ENCODE results near the gene HOXC12.
A peak's percentile ranks its signal among the peaks of the same experiment; 100 is the strongest.

The HOXC12 gene

GRCh38 chr12:53954694-53955035 is at the start of gene HOXC12:
TSS of gene HOXC12 (plus strand) at chr12:53954903. CDS start at chr12:53954930, 27 bp downstream.
- FAIRE-seq (no peak), DNase-seq (ENCODE audit: low spot score) (no peak)

- FAIRE-seq (no peak), DNase-seq (ENCODE audit: low spot score) (no peak)
Measured at GRCh38 chr12:53907103-53907502, 47.6 kb upstream of the HOXC12 start.

GRCh38 chr12:53916788-53917655 is 37.7 kb upstream of the HOXC12 start:
- DNase-seq (ENCODE audit: low spot score) (no peak), FAIRE-seq (no peak)

GRCh38 chr12:53924521-53925405 is 29.9 kb upstream of the HOXC12 start:
- DNase-seq (ENCODE audit: low spot score) (no peak), FAIRE-seq (no peak)

GRCh38 chr12:53927220-53928029 is 27.3 kb upstream of the HOXC12 start:
- FAIRE-seq (no peak), DNase-seq (ENCODE audit: low spot score) (no peak)

GRCh38 chr12:53928054-53928835 is 26.5 kb upstream of the HOXC12 start:
- FAIRE-seq (no peak), DNase-seq (ENCODE audit: low spot score) (peak; percentile 42)

- DNase-seq (ENCODE audit: low spot score), result no peak
- no peak for FAIRE-seq
Measured at GRCh38 chr12:53929527-53929926, 25.2 kb upstream of the HOXC12 start.

GRCh38 chr12:53930591-53931255 is 24.0 kb upstream of the HOXC12 start:
- DNase-seq (ENCODE audit: low spot score) (no peak), FAIRE-seq (no peak)

GRCh38 chr12:53931844-53932581 is 22.7 kb upstream of the HOXC12 start:
- FAIRE-seq (no peak), DNase-seq (ENCODE audit: low spot score) (no peak)

GRCh38 chr12:53932915-53933314 is 21.8 kb upstream of the HOXC12 start:
- no peak for FAIRE-seq

GRCh38 chr12:53935383-53936341 is 19.0 kb upstream of the HOXC12 start:
- no peak for DNase-seq (ENCODE audit: low spot score)
- no peak for FAIRE-seq

More at GRCh38 chr12:53932915-53933314, 21.8 kb upstream of the HOXC12 start:
- DNase-seq (ENCODE audit: low spot score), result no peak

GRCh38 chr12:53937099-53937498 is 17.6 kb upstream of the HOXC12 start:
- FAIRE-seq (no peak), DNase-seq (ENCODE audit: low spot score) (no peak)

GRCh38 chr12:53937596-53938325 is 16.9 kb upstream of the HOXC12 start:
- DNase-seq (ENCODE audit: low spot score) (no peak), FAIRE-seq (no peak)

GRCh38 chr12:53938326-53939140 is 16.2 kb upstream of the HOXC12 start, which contains the start of gene HOXC13:
TSS of gene HOXC13 (plus strand) at chr12:53938831. CDS start at chr12:53938907, 76 bp downstream.
- DNase-seq (ENCODE audit: low spot score), result peak; percentile 100
- FAIRE-seq, result peak; percentile 97

GRCh38 chr12:53939141-53940108 is 15.3 kb upstream of the HOXC12 start:
- no peak for FAIRE-seq

More at GRCh38 chr12:53939141-53940108, 15.3 kb upstream of the HOXC12 start:
- peak; percentile 40 for DNase-seq (ENCODE audit: low spot score)
